Stimulated activated CD4-positive, alpha-beta T cell treated with anti-CD3 and anti-CD28 coated beads, Interleukin-1b, Interleukin-23, amount 100 ng/mL, for 1 hour (primary cell): ENCODE results near the gene TOX2.

Experiments used
- DNase-seq, 2 donors: peaks; one replicate each; pipeline ENCODE4 v3.0.0-alpha.2; 2020; ENCODE audit warnings: low read depth in 2 of 2

TOX2 gene

DNA sequence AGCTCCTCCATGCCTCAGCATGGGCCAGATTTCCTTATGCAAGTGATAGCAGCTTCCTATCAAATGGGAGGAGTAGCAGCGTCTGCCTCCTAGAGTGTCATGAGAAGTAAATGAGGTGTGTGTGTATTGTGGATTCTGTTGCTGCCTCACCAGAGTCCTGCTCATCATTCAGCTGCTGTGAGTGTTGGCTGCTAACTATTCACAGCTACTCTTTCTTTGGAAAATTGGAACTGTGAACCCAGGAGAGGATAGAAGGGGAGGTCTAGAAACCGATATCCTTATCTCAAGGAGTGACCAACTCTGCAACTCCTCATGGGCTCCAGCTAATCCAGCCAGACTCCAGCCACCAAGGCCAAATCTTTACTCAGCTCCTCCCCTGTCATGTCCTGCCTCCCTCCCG, 63.3 kb downstream of the TOX2 start:
- DNase-seq, result no peak

GRCh38 chr20:43979576-43980105, 65.0 kb downstream of the TOX2 start:
- no peak for DNase-seq

GRCh38 chr20:43981540-43981939, 66.9 kb downstream of the TOX2 start:
- no peak for DNase-seq

DNA sequence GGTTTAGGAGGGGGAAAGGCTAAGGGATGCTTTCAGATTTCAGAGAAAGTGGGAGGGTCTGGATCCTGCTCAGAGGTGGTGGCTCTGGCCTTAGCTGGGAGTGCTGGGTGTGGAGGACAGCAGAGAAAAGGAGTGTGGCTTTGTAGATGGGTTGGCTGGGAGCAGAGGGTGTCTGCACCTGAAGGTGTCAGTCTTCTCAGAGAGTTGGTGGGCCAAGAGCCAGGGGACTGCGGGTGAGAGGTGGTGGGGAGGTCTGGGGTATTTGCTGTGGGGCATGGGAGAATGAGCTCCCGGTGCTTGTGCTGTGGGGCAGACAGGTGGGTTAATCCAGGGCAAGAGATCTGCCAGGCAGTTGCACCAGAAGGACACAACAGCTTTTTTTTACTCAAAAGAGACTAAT, 67.4 kb downstream of the TOX2 start:
- no peak for DNase-seq

- no peak for DNase-seq
Measured at GRCh38 chr20:43982886-43983285, 68.2 kb downstream of the TOX2 start.

GRCh38 chr20:43983359-43983758, 68.7 kb downstream of the TOX2 start:
- DNase-seq, result no peak

DNA sequence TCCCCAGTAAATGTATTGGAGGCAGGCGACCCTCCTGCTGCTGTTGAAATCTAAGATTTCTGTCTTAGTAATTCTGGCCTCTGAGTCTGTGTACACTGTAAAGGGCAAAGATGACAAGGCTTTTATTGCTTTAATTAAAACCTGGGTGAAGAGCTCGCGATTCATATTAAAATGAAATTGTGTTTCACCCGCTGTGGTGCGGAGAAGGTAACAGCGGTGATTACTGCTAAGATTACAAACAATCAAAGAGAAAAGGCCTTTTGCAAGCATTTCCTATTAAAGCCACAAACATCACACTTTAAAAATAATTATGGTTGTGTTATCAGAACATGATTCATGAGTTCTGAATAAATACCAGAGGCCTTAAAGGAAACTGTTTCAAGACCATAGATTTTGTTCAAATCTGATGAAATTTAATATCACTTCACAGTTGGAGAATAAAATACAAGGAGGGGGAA, 69.3 kb downstream of the TOX2 start:
- DNase-seq, result no peak

GRCh38 chr20:43984587-43984986, 69.9 kb downstream of the TOX2 start:
- no peak for DNase-seq

DNA sequence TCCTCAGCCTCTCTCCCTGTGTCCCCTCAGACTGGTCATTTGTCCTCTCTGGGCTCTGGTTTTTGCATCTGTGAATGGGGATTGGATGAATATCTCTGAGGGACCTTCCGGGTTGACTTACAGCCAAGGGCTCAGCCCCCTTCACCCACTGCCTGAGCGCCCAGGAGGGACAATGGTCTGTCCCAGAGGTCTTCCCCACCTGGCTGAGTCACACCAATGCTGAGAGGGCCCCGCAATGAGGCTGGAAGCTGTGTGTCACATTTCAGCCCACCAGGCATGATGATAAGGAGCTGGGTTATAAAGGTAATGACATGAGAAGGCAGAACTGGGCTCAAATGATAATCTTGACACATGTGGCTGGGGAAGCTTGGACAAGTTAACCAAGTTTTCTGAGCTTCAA, 70.5 kb downstream of the TOX2 start:
- no peak for DNase-seq

DNA sequence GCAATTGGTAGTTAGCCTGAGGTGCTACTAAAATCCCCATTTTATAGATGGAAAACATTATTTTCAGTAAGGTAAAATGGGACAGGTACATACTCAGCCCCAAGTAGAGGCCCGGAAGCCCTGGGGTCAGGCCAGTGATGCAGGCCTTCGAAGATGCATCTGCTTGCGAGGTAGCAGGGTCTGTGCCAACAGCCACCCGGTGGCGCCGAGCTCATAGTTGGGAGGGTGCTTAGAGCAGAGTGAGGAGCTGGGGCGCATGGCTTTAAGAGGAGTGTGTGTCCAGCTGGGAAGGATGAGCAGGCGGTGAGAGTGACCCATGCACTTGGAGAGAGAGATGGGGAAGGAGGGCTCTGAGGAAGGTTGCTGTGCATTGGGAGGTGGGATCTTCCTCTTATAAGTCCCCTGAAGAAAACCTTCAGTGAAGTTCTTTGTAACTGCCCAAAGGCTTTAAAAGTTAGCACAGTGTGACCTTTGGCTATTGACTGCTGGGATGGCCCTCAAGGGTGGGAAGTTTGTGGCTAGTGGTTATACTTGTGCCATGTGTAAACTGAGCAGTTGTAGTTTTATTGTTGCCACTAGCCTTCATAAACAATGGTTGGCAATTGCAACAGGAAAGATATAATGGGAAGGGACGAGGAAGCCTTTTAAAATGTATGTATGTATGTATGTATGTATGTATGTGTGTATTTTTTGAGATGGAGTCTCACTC, 71.1 kb downstream of the TOX2 start:
- DNase-seq, result no peak

- no peak for DNase-seq
Measured at GRCh38 chr20:43987018-43987417, 72.4 kb downstream of the TOX2 start.

DNA sequence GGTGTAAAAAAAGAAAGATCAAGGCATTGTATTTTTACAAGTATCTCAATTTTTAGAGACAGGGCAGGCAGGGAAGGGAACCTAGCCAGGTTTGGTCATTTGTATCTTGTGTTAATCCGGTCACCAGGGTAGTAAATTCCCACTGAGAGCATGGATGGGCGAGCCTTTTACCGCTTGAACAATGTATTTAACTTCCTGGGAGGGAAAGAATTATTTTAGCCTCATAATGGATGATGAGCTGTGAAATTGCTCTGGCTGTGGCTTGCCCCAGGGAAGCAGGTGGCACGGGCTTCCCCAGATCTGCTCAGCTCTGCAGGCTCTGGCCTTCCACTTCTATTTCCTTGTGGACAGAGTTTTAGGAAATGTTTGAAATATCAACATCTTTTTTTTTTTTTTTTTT, 72.9 kb downstream of the TOX2 start:
- no peak for DNase-seq

- no peak for DNase-seq
Measured at GRCh38 chr20:43988451-43988850, 73.8 kb downstream of the TOX2 start.

DNA sequence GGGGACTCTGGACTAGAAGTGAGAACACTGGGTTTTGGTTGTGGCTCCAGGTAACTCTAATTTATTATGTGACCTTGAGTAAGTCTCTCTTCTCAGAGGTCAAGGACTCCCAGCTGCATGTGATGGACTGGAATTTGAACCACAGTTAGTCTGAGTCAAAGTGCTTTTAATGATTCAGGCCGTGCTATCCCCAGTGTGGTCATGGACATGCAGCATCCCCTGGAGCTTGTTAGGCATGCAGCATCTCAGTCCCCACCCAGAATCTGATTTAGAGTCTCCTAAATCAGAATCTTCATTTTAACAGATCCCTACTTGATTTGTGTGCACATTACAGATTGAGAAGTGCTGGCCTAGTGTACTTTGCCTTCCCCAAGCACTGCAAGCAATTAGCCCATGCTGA, 74.2 kb downstream of the TOX2 start:
- no peak for DNase-seq

- DNase-seq, result no peak
Measured at GRCh38 chr20:43991261-43991660, 76.6 kb downstream of the TOX2 start.

DNA sequence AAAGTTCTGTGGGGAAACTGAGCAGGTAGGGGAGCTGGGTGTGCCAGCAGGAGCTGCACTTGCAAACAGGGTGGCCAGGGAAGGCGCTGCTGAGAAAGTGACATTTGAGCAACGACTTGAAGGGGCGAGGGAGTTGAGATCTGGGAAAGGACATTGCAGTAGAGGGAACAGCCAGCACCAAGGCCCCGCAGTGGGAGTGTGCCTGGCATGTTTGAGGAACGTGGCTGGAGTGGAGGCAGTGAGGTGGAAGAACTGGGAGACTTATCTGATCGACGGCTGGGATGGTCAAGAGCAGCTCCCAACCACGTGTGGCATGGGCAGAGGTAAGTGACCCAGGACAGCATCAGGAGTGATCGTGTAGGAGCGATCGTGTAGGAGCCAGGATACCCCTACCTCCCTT, 77.3 kb downstream of the TOX2 start:
- no peak for DNase-seq

GRCh38 chr20:43992885-43993284, 78.2 kb downstream of the TOX2 start:
- no peak for DNase-seq

- no peak for DNase-seq
Measured at GRCh38 chr20:43993560-43993959, 78.9 kb downstream of the TOX2 start.

DNA sequence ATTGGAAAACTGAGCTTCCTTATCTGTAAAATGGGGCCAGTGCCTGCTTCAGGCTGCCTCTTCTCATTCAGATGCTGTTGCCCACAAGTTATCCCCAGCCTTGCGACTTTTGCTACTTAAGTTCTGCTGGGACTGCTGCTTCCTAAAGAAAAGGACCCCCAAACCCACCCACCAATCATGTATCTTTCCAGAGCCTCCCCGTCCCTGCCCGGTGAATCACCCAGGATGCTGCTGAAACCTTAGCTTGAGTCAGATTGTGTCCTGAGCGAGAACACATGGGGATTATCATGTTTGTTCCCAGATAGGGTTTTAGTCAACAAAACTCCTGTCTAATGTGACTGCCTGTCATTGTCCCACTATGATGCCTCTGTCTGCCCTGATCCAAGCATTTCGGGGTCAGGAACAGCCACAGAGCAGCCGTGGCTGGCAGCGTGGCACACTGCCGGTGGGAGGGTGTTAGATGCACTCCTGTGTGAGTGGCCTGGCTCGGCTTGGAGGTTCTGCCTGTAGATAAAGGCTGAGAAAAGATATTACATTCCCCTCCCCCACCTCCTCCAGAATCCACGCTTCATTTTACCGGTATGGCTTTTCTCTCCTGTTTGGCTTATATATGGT, 79.9 kb downstream of the TOX2 start:
- no peak for DNase-seq

GRCh38 chr20:43995645-43996044, 81.0 kb downstream of the TOX2 start:
- no peak for DNase-seq

- no peak for DNase-seq
Measured at GRCh38 chr20:43996240-43996930, 81.7 kb downstream of the TOX2 start.

GRCh38 chr20:43999848-44000247, 85.2 kb downstream of the TOX2 start:
- DNase-seq, result no peak
